MM.1S (cell line): ENCODE measurements around the gene PDGFD.

ENCODE experiments used
- DNase-seq: peaks from one replicate; pipeline ENCODE4 v3.0.0-alpha.2; 2015
- H2AFZ ChIP-seq: fragments of 300-600 bp; sonication (generic); 2 replicates; pipeline ENCODE4 v1.6.0; 2016; ENCODE audit warnings: antibody characterized with exemption, low read length
- H3F3A ChIP-seq: fragments of 300-600 bp; sonication (generic); 2 replicates; pipeline ENCODE4 v1.6.1; 2016; ENCODE audit warnings: mild to moderate bottlenecking, antibody characterized with exemption, low read length, moderate library complexity, mixed read lengths; ENCODE audit not compliant: insufficient read depth
- H3K27ac ChIP-seq: fragments of 300-600 bp; sonication (generic); 2 replicates; pipeline ENCODE4 v1.5.1; 2016; ENCODE audit warnings: mild to moderate bottlenecking, low read length
- H3K27me3 ChIP-seq: fragments of 300-600 bp; sonication (generic); replicated peaks from 2 replicates; pipeline ENCODE4 v1.6.0; 2016; ENCODE audit warnings: low read length; ENCODE audit not compliant: insufficient read depth
- H3K36me3 ChIP-seq: fragments of 300-600 bp; sonication (generic); replicated peaks from 2 replicates; pipeline ENCODE4 v1.6.1; 2016; ENCODE audit warnings: mild to moderate bottlenecking, low read length, mixed read lengths; ENCODE audit not compliant: insufficient read depth
- H3K4me1 ChIP-seq: fragments of 300-600 bp; sonication (generic); 2 replicates; pipeline ENCODE4 v1.6.1; 2016; ENCODE audit warnings: low read length, mixed read lengths
- H3K4me2 ChIP-seq: fragments of 300-600 bp; sonication (generic); 2 replicates; pipeline ENCODE4 v1.6.0; 2016; ENCODE audit warnings: low read depth, low read length
- H3K4me3 ChIP-seq: fragments of 300-600 bp; sonication (generic); 2 replicates; pipeline ENCODE4 v1.5.1; 2016; ENCODE audit warnings: low read length, mixed read lengths
- H3K79me2 ChIP-seq: fragments of 300-600 bp; sonication (generic); 2 replicates; pipeline ENCODE4 v1.6.1; 2016; ENCODE audit warnings: mixed run types, low read length, mixed read lengths
- H3K9ac ChIP-seq: fragments of 300-600 bp; sonication (generic); 2 replicates; pipeline ENCODE4 v1.6.1; 2016; ENCODE audit warnings: low read length, mixed read lengths
- H3K9me2 ChIP-seq: fragments of 300-600 bp; sonication (generic); replicated peaks from 2 replicates; pipeline ENCODE4 v1.6.1; 2016; ENCODE audit warnings: mild to moderate bottlenecking, low read length, mixed read lengths; ENCODE audit not compliant: insufficient read depth
- H3K9me3 ChIP-seq: fragments of 300-600 bp; sonication (generic); replicated peaks from 2 replicates; pipeline ENCODE4 v1.6.1; 2016; ENCODE audit warnings: mild to moderate bottlenecking, low read length, mixed read lengths; ENCODE audit not compliant: insufficient read depth
- H4K20me1 ChIP-seq: fragments of 300-600 bp; sonication (generic); 2 replicates; pipeline ENCODE4 v1.6.1; 2016; ENCODE audit warnings: mild to moderate bottlenecking, low read length, moderate library complexity, mixed read lengths; ENCODE audit not compliant: insufficient read depth
- CTCF ChIP-seq: fragments of 300-600 bp; sonication (generic); IDR thresholded peaks from 2 replicates; pipeline ENCODE4 v1.5.1; 2016; ENCODE audit warnings: antibody characterized with exemption, low read length, mixed read lengths
- EZH2 ChIP-seq: fragments of 300-600 bp; sonication (generic); optimal IDR thresholded peaks from 2 replicates; pipeline ENCODE3; 2017; ENCODE audit warnings: low read depth, mild to moderate bottlenecking, antibody characterized with exemption, low read length, mixed read lengths
- EZH2phosphoT487 ChIP-seq: fragments of 300-600 bp; sonication (generic); IDR thresholded peaks from 2 replicates; pipeline ENCODE4 v1.6.1; 2018; ENCODE audit warnings: antibody characterized with exemption, low read length

The PDGFD gene

GRCh38 chr11:104075091-104075490, 88.9 kb downstream of the PDGFD start:
- H4K20me1 ChIP-seq = no peaks in the 10 kb centered on the region
- no peak overlapping the region for H3K4me3 ChIP-seq
- no peaks in the 10 kb centered on the region for H3K9me3 ChIP-seq
- H2AFZ ChIP-seq = no peak overlapping the region
- no peaks in the 10 kb centered on the region for H3K36me3 ChIP-seq
- TF ChIP-seq EZH2 = no peak
- TF ChIP-seq EZH2phosphoT487 = no peak
- TF ChIP-seq CTCF = no peak
- no peaks in the 10 kb centered on the region for H3F3A ChIP-seq
- no peaks in the 10 kb centered on the region for H3K9me2 ChIP-seq
- H3K79me2 ChIP-seq = no peaks in the 10 kb centered on the region
- no peaks in the 10 kb centered on the region for H3K4me1 ChIP-seq
- H3K27ac ChIP-seq = no peak overlapping the region
- H3K4me2 ChIP-seq = no peak overlapping the region
- no peak overlapping the region for H3K9ac ChIP-seq
- H3K27me3 ChIP-seq = no peaks in the 10 kb centered on the region
- DNase-seq = no peak

- Histone ChIP-seq H3K4me1 (no peaks in the 10 kb centered on the region), H3K79me2 (no peaks in the 10 kb centered on the region), H3K27me3 (no peaks in the 10 kb centered on the region), H3K4me2 (no peak overlapping the region), H2AFZ (no peak overlapping the region), H3K9me3 (no peaks in the 10 kb centered on the region), H3K4me3 (no peak overlapping the region), H4K20me1 (no peaks in the 10 kb centered on the region), H3K36me3 (no peaks in the 10 kb centered on the region), H3K9ac (no peak overlapping the region), H3F3A (no peaks in the 10 kb centered on the region), H3K27ac (no peak overlapping the region), H3K9me2 (no peaks in the 10 kb centered on the region)
- TF ChIP-seq EZH2phosphoT487 (no peak), EZH2 (no peak), CTCF (no peak)
- peak; percentile 12 for DNase-seq
Measured at GRCh38 chr11:104073950-104074705, 89.8 kb downstream of the PDGFD start.

GRCh38 chr11:104067534-104067933, 96.4 kb downstream of the PDGFD start:
- no peak for DNase-seq
- H3K4me1 ChIP-seq = no peaks in the 10 kb centered on the region

More at GRCh38 chr11:104067534-104067933, 96.4 kb downstream of the PDGFD start:
- Histone ChIP-seq H3K27ac (no peak overlapping the region), H3K9me2 (no peaks in the 10 kb centered on the region), H2AFZ (no peak overlapping the region), H3K9me3 (no peaks in the 10 kb centered on the region), H3K79me2 (no peaks in the 10 kb centered on the region), H3K9ac (no peak overlapping the region), H3K4me2 (no peak overlapping the region), H3K4me3 (no peak overlapping the region), H3K27me3 (no peaks in the 10 kb centered on the region), H3F3A (no peaks in the 10 kb centered on the region), H3K36me3 (no peaks in the 10 kb centered on the region), H4K20me1 (no peaks in the 10 kb centered on the region)
- no peak for TF ChIP-seq EZH2phosphoT487
- no peak for TF ChIP-seq CTCF
- TF ChIP-seq EZH2 = no peak
